GM12875 (cell line): ENCODE results near the gene STRBP.

Source experiments
- H3K4me3 ChIP-seq: one replicate; pipeline ENCODE4 v1.5.1; 2011; ENCODE audit warnings: low read depth, low read length, control low read depth
- TF ChIP-seq, protein P1 (sequence below): IDR thresholded peaks from 2 replicates; pipeline ENCODE4 v1.5.1; 2011; ENCODE audit warnings: low read depth, mild to moderate bottlenecking, control low read depth, inconsistent platforms, low read length, moderate library complexity, borderline replicate concordance; ENCODE audit not compliant: insufficient read depth

STRBP gene

DNA sequence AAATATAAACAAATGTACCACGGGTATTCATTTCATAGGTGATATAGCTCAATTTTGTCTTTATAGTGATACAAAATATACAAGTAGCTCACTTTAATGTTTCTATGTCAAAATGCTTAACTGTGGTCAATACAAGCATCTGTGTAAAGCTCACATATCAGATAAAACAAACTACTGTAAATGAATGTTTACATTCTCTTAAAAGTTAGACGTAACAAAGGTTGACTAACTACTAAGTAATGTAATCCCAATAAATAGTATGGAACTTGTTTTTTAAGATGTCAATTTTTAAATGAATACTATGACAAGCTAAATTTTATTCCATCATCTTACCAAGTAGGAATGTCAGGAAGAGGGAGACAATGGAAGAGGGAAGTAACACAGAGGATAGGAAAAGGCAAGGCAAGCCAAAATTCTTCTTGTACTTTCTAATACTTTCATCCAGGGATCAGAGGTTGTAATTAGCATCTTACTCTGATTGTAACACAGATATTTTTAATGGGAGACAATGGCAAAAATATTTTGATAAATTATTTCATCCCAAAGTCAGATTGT, 105.5 kb downstream of the STRBP start:
- TF ChIP-seq, protein P1, sequence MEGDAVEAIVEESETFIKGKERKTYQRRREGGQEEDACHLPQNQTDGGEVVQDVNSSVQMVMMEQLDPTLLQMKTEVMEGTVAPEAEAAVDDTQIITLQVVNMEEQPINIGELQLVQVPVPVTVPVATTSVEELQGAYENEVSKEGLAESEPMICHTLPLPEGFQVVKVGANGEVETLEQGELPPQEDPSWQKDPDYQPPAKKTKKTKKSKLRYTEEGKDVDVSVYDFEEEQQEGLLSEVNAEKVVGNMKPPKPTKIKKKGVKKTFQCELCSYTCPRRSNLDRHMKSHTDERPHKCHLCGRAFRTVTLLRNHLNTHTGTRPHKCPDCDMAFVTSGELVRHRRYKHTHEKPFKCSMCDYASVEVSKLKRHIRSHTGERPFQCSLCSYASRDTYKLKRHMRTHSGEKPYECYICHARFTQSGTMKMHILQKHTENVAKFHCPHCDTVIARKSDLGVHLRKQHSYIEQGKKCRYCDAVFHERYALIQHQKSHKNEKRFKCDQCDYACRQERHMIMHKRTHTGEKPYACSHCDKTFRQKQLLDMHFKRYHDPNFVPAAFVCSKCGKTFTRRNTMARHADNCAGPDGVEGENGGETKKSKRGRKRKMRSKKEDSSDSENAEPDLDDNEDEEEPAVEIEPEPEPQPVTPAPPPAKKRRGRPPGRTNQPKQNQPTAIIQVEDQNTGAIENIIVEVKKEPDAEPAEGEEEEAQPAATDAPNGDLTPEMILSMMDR: no peak
- no peak overlapping the region for H3K4me3 ChIP-seq

DNA sequence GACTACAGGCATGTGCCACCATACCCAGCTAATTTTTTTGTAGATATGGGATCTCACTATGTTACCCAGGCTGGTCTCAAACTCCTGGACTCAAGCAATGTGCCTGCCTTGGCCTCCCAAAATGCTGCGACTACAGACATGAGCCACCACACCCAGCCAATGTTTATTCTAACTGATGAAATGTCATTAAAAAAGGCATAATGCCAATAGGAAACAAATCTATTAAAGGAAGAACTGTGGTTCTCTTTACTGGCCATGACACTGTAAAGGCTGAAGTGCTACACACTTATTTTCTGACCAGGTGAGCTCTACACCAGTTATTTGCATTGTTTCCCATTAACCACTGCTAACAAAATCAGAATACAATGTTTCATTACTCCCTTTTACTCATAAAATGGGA, 106.0 kb downstream of the STRBP start:
- no peak overlapping the region for H3K4me3 ChIP-seq
- TF ChIP-seq, protein P1: no peak

DNA sequence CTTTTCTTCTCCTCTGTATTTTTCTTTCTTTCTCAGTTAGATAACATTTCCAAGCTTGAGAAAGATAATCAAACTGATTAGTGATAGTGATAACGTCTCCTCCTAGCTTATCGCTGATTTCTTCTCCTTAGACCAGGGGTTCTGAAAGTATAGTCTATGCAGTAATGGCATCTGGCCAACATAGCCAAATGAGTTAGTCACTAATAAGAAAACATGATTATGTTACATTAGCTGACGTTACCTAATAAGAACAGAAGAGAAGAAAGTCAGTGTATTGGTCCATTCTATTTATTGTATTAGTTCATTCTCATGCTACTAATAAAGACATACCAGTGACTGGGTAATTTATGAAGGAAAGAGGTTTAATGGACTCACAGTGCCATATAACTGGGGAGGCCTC, 111.2 kb downstream of the STRBP start:
- TF ChIP-seq, protein P1: no peak
- no peak overlapping the region for H3K4me3 ChIP-seq

DNA sequence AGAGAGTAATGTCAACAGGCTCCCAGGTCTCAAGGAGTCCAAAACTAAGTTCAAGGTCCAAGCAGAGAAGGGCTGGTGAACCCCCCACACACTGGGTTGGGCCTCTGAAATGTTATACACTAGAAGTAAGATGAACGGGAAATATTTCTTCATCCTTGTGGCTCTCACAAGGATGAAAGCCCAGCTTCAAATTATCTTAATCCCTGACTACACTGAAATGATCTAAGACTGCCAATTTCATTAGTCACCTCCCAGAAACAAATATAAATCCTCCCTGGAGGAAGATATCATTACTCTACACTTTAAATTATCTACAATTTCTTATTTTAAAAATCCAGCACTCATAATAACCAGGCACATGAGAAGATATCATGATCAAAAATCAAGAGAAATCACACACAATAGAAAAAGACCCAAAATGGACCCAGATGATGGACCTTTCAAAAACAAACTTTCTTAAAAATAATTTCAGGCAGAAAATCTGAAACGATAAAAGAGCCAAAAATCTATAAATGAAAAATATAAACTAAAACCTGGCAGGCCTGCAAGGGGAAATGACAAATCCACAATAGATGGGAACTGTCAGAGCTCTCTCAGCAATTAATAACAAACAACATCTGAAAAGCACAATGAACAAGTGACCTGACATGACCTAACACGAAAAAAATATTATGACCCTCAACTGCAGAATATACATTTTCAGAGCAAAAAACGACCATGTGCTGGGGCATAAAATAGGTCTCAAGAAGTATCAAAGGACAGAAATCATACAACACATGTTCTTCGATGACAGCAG, 117.5 kb downstream of the STRBP start:
- TF ChIP-seq, protein P1: no peak
- H3K4me3 ChIP-seq: no peak overlapping the region

DNA sequence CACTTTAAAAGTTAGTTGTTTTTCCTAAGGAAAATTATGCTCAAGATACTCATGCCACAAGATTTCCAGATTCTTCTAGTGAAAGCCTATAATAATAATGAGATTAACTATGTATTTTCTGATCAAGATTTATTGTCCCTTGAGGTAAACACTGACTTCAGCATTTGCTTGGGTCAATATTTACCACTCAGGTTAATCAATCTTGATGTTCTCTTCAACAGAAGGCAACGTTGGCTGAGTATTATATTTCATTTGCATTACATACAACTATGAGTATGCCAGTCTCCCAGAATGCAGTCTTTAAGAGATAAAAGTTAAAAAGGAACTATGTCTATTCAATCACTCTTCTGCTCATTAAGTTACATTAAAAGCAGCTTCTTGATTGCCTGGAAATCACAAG, 119.3 kb downstream of the STRBP start:
- TF ChIP-seq, protein P1: no peak
- no peak overlapping the region for H3K4me3 ChIP-seq

DNA sequence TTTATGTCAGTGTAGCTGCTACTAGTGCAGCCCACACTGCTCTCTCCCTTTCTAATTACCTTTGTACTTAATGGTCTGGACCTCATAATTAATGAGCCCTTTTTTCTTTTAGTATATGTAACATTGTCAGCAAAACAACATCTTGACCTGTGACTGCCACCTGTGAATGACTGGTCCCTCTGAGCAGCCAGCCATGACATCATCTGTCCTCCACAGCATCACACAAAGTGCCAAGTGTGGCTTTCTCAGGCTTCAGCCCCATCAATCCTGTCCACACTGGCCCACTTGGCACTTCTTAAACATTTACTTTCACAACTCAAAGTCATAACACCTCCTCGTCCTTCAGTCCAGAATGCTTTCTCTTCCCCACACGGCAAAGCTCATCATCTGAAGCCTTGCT, 130.2 kb downstream of the STRBP start:
- TF ChIP-seq, protein P1: no peak

DNA sequence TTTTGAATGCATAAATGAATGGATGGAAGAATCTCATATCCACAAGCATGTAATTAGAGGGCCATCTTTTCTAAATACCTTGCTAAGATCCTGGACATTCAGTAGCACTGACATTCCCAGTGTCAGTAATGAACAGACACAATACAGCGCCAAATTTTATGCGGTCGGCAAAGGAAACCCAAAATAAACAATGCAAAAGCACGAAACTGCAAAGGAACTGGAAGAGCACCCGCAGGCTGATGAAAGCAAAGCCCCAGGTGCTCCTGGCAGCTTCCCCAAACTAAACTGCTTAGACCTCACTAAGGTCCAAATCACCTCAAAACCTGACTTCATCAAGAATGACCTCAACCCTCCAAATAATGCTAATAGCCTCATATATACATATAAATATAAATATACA, 133.0 kb downstream of the STRBP start:
- TF ChIP-seq, protein P1: no peak
- H3K4me3 ChIP-seq: no peak overlapping the region

More for the DNA sequence above, 130.2 kb downstream of the STRBP start:
- H3K4me3 ChIP-seq: no peak overlapping the region
